Cardiac muscle cell (in vitro differentiated cells and primary cell): ENCODE results near the gene ST6GALNAC3. TPM values are rescaled to one million over a fixed set of nuclear protein-coding genes. Genes with fewer than 3 reads are reported as not detected.
"Not testable (repeated sequence)": the region's sequence is repeated elsewhere in the genome, so short reads cannot be mapped to it uniquely, and the experiment has no call there.

Experiments used
- DNase-seq, 2 donors: peaks; one replicate each; pipeline versions ENCODE4 v3.0.0 to v3.0.0-alpha.2; 2010 to 2017; ENCODE audit warnings: low read depth in 1 of 2, low spot score in 1 of 2
- H3K27ac ChIP-seq: fragments of 200-600 bp; sonication (generic); 2 replicates; pipeline ENCODE4 v1.5.1; 2016
- H3K27me3 ChIP-seq: fragments of 200-600 bp; sonication (generic); 2 replicates; pipeline ENCODE4 v1.6.0; 2016; ENCODE audit warnings: control low read depth
- H3K36me3 ChIP-seq: fragments of 200-600 bp; sonication (generic); 2 replicates; pipeline ENCODE4 v1.5.1; 2016; ENCODE audit warnings: control low read depth
- H3K4me1 ChIP-seq: fragments of 200-600 bp; sonication (generic); 2 replicates; pipeline ENCODE4 v1.8.1; 2017; ENCODE audit warnings: low read depth, mild to moderate bottlenecking, mixed run types
- H3K4me3 ChIP-seq: fragments of 200-600 bp; sonication (generic); 2 replicates; pipeline ENCODE4 v1.5.1; 2016; ENCODE audit warnings: mild to moderate bottlenecking
- H3K9me3 ChIP-seq: fragments of 200-600 bp; sonication (generic); 2 replicates; pipeline ENCODE4 v1.5.1; 2017; ENCODE audit warnings: low read depth, mild to moderate bottlenecking, control low read depth
- polyA plus RNA-seq: library from polyadenylated mRNA; unstranded; fragments of >200 nt; fragmentation: Nextera tagmentation; extraction: Ambion mirVana; gene quantifications from 2 replicates; pipeline ENCODE4 v1.2.1, GENCODE V29; 2016
- total RNA-seq: library from RNA; depleted of rRNA; stranded (reverse); fragments of >200 nt; gene quantifications from 2 replicates; pipeline ENCODE4 v1.2.3, GENCODE V29; 2016
- TF ChIP-seq, protein P1 (sequence below): IDR thresholded peaks from 2 replicates; pipeline ENCODE4 v1.5.1; 2012; ENCODE audit warnings: low read depth, mild to moderate bottlenecking, low read length

Gene ST6GALNAC3
- total and polyA plus RNA-seq, 2 experiments from 2014 or later = 10.4 to 14.8 TPM

- Histone ChIP-seq H3K27ac (no peak overlapping the region), H3K9me3 (no peaks in the 10 kb centered on the region), H3K4me1 (no peaks in the 10 kb centered on the region), H3K27me3 (no peaks in the 10 kb centered on the region), H3K4me3 (no peak overlapping the region), H3K36me3 (no peaks in the 10 kb centered on the region)
- TF ChIP-seq, protein P1, sequence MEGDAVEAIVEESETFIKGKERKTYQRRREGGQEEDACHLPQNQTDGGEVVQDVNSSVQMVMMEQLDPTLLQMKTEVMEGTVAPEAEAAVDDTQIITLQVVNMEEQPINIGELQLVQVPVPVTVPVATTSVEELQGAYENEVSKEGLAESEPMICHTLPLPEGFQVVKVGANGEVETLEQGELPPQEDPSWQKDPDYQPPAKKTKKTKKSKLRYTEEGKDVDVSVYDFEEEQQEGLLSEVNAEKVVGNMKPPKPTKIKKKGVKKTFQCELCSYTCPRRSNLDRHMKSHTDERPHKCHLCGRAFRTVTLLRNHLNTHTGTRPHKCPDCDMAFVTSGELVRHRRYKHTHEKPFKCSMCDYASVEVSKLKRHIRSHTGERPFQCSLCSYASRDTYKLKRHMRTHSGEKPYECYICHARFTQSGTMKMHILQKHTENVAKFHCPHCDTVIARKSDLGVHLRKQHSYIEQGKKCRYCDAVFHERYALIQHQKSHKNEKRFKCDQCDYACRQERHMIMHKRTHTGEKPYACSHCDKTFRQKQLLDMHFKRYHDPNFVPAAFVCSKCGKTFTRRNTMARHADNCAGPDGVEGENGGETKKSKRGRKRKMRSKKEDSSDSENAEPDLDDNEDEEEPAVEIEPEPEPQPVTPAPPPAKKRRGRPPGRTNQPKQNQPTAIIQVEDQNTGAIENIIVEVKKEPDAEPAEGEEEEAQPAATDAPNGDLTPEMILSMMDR = no peak
- no peak for DNase-seq
Observed at GRCh38 chr1:76048926-76049325, 25.6 kb upstream of the ST6GALNAC3 start.

DNA sequence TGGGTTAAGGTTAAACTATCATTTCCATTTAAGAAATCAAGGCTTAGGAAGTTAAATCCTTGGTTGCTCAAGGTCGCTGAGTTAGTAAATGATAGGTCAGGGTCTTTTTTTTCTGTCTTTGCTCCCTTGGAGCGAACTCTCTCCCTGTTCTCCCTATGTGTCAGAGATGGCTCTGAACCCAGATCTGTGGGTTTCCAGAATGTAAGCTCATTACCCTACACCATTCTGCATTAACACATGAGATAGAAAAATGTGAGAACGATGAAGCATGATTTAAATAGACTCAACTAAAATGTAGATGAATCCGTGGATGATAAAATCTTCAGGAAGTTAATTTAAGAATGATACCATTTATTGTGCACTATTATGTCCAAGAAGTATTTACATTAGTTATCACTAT is 25.0 kb upstream of the ST6GALNAC3 start:
- Histone ChIP-seq H3K27me3 (no peaks in the 10 kb centered on the region), H3K36me3 (no peaks in the 10 kb centered on the region), H3K4me1 (no peaks in the 10 kb centered on the region), H3K9me3 (no peaks in the 10 kb centered on the region), H3K27ac (no peak overlapping the region), H3K4me3 (no peak overlapping the region)
- TF ChIP-seq, protein P1 = no peak
- no peak for DNase-seq

GRCh38 chr1:76050073-76050472 is 24.5 kb upstream of the ST6GALNAC3 start:
- not testable (repeated sequence) for H3K36me3 ChIP-seq, DNase-seq, H3K4me1 ChIP-seq, H3K9me3 ChIP-seq, H3K4me3 ChIP-seq, H3K27me3 ChIP-seq, H3K27ac ChIP-seq

DNA sequence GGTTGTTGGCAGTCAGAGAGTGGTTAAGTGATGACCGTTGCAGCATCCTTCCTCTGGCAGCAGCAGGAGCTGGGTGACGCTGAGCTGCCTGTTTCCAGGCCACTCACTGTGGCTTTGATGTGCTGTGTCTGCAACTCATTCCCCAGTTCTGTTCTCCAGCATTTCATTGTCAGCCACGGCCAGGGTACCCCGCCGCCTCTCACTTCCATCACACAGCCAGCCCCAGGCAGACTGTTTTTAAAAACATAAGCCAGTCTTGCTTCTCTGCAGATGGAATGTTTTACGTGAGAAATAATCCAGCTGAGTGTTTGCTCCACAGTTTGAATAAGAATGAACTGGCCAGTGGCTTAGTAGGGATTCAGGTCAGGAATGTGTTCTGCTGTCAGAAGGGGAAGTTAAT is 21.5 kb upstream of the ST6GALNAC3 start:
- Histone ChIP-seq H3K27me3 (no peaks in the 10 kb centered on the region), H3K9me3 (no peaks in the 10 kb centered on the region)

GRCh38 chr1:76054359-76054758 is 20.2 kb upstream of the ST6GALNAC3 start:
- no peak for DNase-seq
- Histone ChIP-seq H3K36me3 (no peaks in the 10 kb centered on the region), H3K27ac (no peak overlapping the region), H3K4me3 (no peak overlapping the region), H3K4me1 (no peaks in the 10 kb centered on the region), H3K9me3 (no peaks in the 10 kb centered on the region), H3K27me3 (no peaks in the 10 kb centered on the region)
- TF ChIP-seq, protein P1 = no peak

More for the DNA sequence above, 21.5 kb upstream of the ST6GALNAC3 start:
- no peak overlapping the region for H3K27ac ChIP-seq
- TF ChIP-seq, protein P1 = no peak
- H3K4me3 ChIP-seq = no peak overlapping the region
- no peaks in the 10 kb centered on the region for H3K4me1 ChIP-seq
- H3K36me3 ChIP-seq = no peaks in the 10 kb centered on the region
- peak in 1 of 2 donors; percentile 35 for DNase-seq

DNA sequence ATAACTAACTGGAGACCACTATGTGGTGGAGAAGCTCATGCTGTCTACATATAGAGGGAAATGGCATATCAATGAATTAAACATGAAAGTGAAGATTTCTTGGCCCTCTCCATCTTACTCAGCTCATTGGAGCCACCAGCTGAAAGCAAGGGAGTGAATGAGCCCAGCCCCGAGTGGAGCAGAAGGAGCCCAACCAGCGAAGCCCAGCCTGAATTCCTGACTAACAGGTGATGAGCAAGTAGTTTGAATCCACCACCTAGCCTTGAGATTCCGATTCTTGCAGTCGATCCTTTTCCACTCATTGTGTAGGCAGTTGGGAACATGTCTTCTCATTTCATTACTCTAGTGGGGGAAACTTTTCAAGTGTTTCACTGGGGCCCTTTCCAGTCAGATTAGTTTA is 18.6 kb upstream of the ST6GALNAC3 start:
- no peaks in the 10 kb centered on the region for H3K4me1 ChIP-seq
- H3K27ac ChIP-seq = no peak overlapping the region
- no peaks in the 10 kb centered on the region for H3K9me3 ChIP-seq
- no peak overlapping the region for H3K4me3 ChIP-seq
- TF ChIP-seq, protein P1 = no peak
- H3K27me3 ChIP-seq = no peaks in the 10 kb centered on the region
- no peak for DNase-seq
- no peaks in the 10 kb centered on the region for H3K36me3 ChIP-seq
